GM23338 (cell line): ENCODE data around the gene PSMA7.

ENCODE experiments used
- CREB1 ChIP-seq: fragments of 250-450 bp; sonication (Bioruptor Pico); IDR thresholded peaks from 2 replicates; pipeline ENCODE4 v1.5.0; 2020; ENCODE audit warnings: low read depth, mild to moderate bottlenecking, moderate library complexity
- CTCF ChIP-seq, 2 experiments: fragments of 200-600 bp in 1 of 2; sonication (generic) in 1 of 2; conservative IDR thresholded peaks; 2 replicates each; pipeline versions ENCODE4 v1.5.1 to v1.6.1; 2016 to 2017; ENCODE audit warnings: antibody characterized with exemption in 2 of 2, low read depth in 2 of 2, mild to moderate bottlenecking in 2 of 2, moderate library complexity in 1 of 2
- ETS1 ChIP-seq: IDR thresholded peaks from 2 replicates; pipeline ENCODE4 v1.6.1; 2016; ENCODE audit warnings: antibody characterized with exemption
- EZH2 ChIP-seq: fragments of 200-600 bp; sonication (generic); IDR thresholded peaks from one replicate; pipeline ENCODE4 v1.8.0; 2017; ENCODE audit warnings: antibody characterized with exemption, mild to moderate bottlenecking, low read depth; ENCODE audit not compliant: unreplicated experiment
- EZH2phosphoT487 ChIP-seq: fragments of 200-600 bp; sonication (generic); IDR thresholded peaks from one replicate; pipeline ENCODE4 v1.8.1; 2018; ENCODE audit warnings: antibody characterized with exemption; ENCODE audit not compliant: unreplicated experiment
- JUNB ChIP-seq: IDR thresholded peaks from one replicate; pipeline ENCODE4 v1.6.1; 2016; ENCODE audit warnings: antibody characterized with exemption; ENCODE audit not compliant: unreplicated experiment
- NANOG ChIP-seq: IDR thresholded peaks from 2 replicates; pipeline ENCODE4 v1.6.1; 2016; ENCODE audit warnings: antibody characterized with exemption, borderline replicate concordance
- POLR2AphosphoS5 ChIP-seq: IDR thresholded peaks from 2 replicates; pipeline ENCODE4 v1.6.1; 2016; ENCODE audit warnings: antibody characterized with exemption, low read depth
- REST ChIP-seq: IDR thresholded peaks from one replicate; pipeline ENCODE4 v1.6.1; 2018; ENCODE audit warnings: antibody characterized with exemption; ENCODE audit not compliant: unreplicated experiment
- STAT1 ChIP-seq: IDR thresholded peaks from one replicate; pipeline ENCODE4 v1.6.1; 2016; ENCODE audit warnings: antibody characterized with exemption; ENCODE audit not compliant: unreplicated experiment
- ZNF114 ChIP-seq: fragments of 250-450 bp; sonication (Bioruptor Pico); IDR thresholded peaks from 2 replicates; pipeline ENCODE4 v1.5.0; 2020; ENCODE audit warnings: mild to moderate bottlenecking, moderate library complexity
- ZNF331 ChIP-seq: fragments of 250-450 bp; sonication (Bioruptor Pico); IDR thresholded peaks from 2 replicates; pipeline ENCODE4 v1.5.0; 2020; ENCODE audit warnings: low read depth, mild to moderate bottlenecking, moderate library complexity
- ZNF462 ChIP-seq: fragments of 250-450 bp; sonication (Bioruptor Pico); IDR thresholded peaks from 2 replicates; pipeline ENCODE4 v1.5.0; 2020; ENCODE audit warnings: mild to moderate bottlenecking, moderate library complexity

- TF ChIP-seq STAT1 (no peak), EZH2phosphoT487 (no peak), CTCF (conservative IDR thresholded peaks at IDR 0.05; ENCODE audit: low read depth in 2 of 2) (no peak), REST (no peak), JUNB (no peak), POLR2AphosphoS5 (no peak), EZH2 (no peak), ZNF331 (CRISPR knock-in tag) (no peak), ZNF114 (CRISPR knock-in tag) (no peak), CREB1 (CRISPR knock-in tag) (no peak), ZNF462 (CRISPR knock-in tag) (no peak), ETS1 (no peak), NANOG (no peak)
Observed at GRCh38 chr20:62163485-62163865, 20.3 kb upstream of the PSMA7 start.
